Fibroblast of skin of back (primary cell): ENCODE results near the gene ADAMTSL2.

ENCODE experiments used
- DNase-seq: peaks from one replicate; pipeline ENCODE4 v3.0.0-alpha.2; 2013

Gene ADAMTSL2

GRCh38 chr9:133589454-133590227 lies 55.1 kb downstream of the ADAMTSL2 start:
- no peak for DNase-seq

GRCh38 chr9:133590231-133590855 lies 55.8 kb downstream of the ADAMTSL2 start:
- DNase-seq, result no peak

GRCh38 chr9:133591116-133591910 lies 56.8 kb downstream of the ADAMTSL2 start:
- no peak for DNase-seq

GRCh38 chr9:133591985-133592384 lies 57.5 kb downstream of the ADAMTSL2 start:
- no peak for DNase-seq

GRCh38 chr9:133592731-133593409 lies 58.4 kb downstream of the ADAMTSL2 start:
- no peak for DNase-seq

- DNase-seq, result no peak
Measured at GRCh38 chr9:133593587-133594253, 59.2 kb downstream of the ADAMTSL2 start.

- no peak for DNase-seq
Measured at GRCh38 chr9:133594310-133594709, 59.8 kb downstream of the ADAMTSL2 start.

GRCh38 chr9:133595910-133596309 lies 61.4 kb downstream of the ADAMTSL2 start:
- no peak for DNase-seq

GRCh38 chr9:133597316-133597957 lies 62.9 kb downstream of the ADAMTSL2 start:
- DNase-seq, result no peak

GRCh38 chr9:133598978-133599377 lies 64.5 kb downstream of the ADAMTSL2 start:
- DNase-seq, result no peak

GRCh38 chr9:133599470-133600173 lies 65.1 kb downstream of the ADAMTSL2 start:
- DNase-seq, result no peak

- no peak for DNase-seq
Measured at GRCh38 chr9:133600739-133601138, 66.2 kb downstream of the ADAMTSL2 start.

GRCh38 chr9:133601746-133602145 lies 67.2 kb downstream of the ADAMTSL2 start:
- no peak for DNase-seq

GRCh38 chr9:133602277-133602676 lies 67.8 kb downstream of the ADAMTSL2 start:
- no peak for DNase-seq

- DNase-seq, result no peak
Measured at GRCh38 chr9:133603135-133603927, 68.8 kb downstream of the ADAMTSL2 start.

GRCh38 chr9:133604214-133604613 lies 69.7 kb downstream of the ADAMTSL2 start:
- no peak for DNase-seq

GRCh38 chr9:133604856-133605255 lies 70.4 kb downstream of the ADAMTSL2 start:
- DNase-seq, result no peak

- DNase-seq, result no peak
Measured at GRCh38 chr9:133605446-133605845, 70.9 kb downstream of the ADAMTSL2 start.

GRCh38 chr9:133605856-133606707 lies 71.6 kb downstream of the ADAMTSL2 start:
- no peak for DNase-seq
